ENCODE data around the gene DYNC1I1.

DYNC1I1 gene

DNA sequence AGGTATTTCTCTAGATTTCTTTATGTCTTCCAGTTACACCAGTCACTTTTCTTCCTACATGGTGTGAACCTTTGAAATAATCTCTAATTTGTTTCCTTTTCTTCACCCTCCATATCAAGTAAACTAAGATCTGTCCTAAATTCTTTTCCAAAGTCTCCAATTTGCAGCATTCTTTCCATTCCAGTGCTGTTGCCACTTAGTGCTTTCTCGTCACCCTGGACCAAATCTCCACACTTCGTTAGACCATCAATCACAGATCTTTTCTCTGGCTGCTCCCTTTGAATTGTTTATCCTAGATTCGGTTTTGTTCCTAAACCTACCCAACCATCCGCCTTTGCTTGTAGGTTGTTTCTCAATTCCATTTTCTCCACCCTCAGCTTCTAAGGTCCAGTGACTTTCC is 74.7 kb downstream of the DYNC1I1 start:
- TF ChIP-seq POLR2AphosphoS5 (IDR thresholded peaks at IDR 0.05; ENCODE audit: low read depth, low read length) (no peak), FOXP2 (optimal IDR thresholded peaks at IDR 0.05; ENCODE audit: borderline replicate concordance, extremely low read depth, extremely low read length, insufficient read depth) (no peak), TAF1 (IDR thresholded peaks at IDR 0.05; ENCODE audit: borderline replicate concordance, insufficient read depth, low read length) (no peak), REST (IDR thresholded peaks at IDR 0.05; ENCODE audit: insufficient read depth in 1 of 2, low read depth in 2 of 2, low read length in 2 of 2) (no peak), SIN3A (IDR thresholded peaks at IDR 0.05; ENCODE audit: borderline replicate concordance, insufficient read depth, low read length) (no peak)

GRCh38 chr7:95859429-95859828 is 87.1 kb downstream of the DYNC1I1 start:
- no peak for TF ChIP-seq POLR2AphosphoS5 (IDR thresholded peaks at IDR 0.05; ENCODE audit: low read depth, low read length)
- no peak for TF ChIP-seq SIN3A (IDR thresholded peaks at IDR 0.05; ENCODE audit: borderline replicate concordance, insufficient read depth, low read length)
- TF ChIP-seq REST (IDR thresholded peaks at IDR 0.05; ENCODE audit: insufficient read depth in 1 of 2, low read depth in 2 of 2, low read length in 2 of 2) = no peak

GRCh38 chr7:95861041-95861440 is 88.7 kb downstream of the DYNC1I1 start:
- TF ChIP-seq TAF1 (IDR thresholded peaks at IDR 0.05; ENCODE audit: borderline replicate concordance, insufficient read depth, low read length) = no peak
- no peak for TF ChIP-seq REST (IDR thresholded peaks at IDR 0.05; ENCODE audit: insufficient read depth in 1 of 2, low read depth in 2 of 2, low read length in 2 of 2)
- TF ChIP-seq POLR2AphosphoS5 (IDR thresholded peaks at IDR 0.05; ENCODE audit: low read depth, low read length) = no peak
- no peak for TF ChIP-seq SIN3A (IDR thresholded peaks at IDR 0.05; ENCODE audit: borderline replicate concordance, insufficient read depth, low read length)
- TF ChIP-seq FOXP2 (optimal IDR thresholded peaks at IDR 0.05; ENCODE audit: borderline replicate concordance, extremely low read depth, extremely low read length, insufficient read depth) = no peak

DNA sequence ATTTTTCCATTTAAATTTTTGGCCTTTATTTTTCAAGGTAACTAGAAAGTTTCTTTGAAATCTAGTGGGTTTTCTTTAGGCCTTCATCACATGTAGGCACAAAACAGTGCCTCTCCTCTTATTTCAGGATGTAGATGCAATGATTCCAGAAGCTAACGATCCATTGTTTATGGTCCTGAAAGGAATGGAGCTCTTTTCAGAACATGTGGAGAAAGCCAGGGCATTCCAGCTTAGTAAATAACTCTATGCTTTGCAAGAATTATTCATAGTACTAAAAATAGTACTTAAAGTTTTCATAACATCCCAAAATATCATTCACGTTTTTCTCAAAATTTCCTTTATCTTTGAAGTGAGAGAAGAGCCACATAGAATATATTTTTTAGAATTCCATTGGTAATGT is 91.3 kb downstream of the DYNC1I1 start:
- TF ChIP-seq REST (IDR thresholded peaks at IDR 0.05; ENCODE audit: insufficient read depth in 1 of 2, low read depth in 2 of 2, low read length in 2 of 2) = no peak
- TF ChIP-seq SIN3A (IDR thresholded peaks at IDR 0.05; ENCODE audit: borderline replicate concordance, insufficient read depth, low read length) = no peak
- TF ChIP-seq POLR2AphosphoS5 (IDR thresholded peaks at IDR 0.05; ENCODE audit: low read depth, low read length) = no peak
- TF ChIP-seq TAF1 (IDR thresholded peaks at IDR 0.05; ENCODE audit: borderline replicate concordance, insufficient read depth, low read length) = no peak
- TF ChIP-seq FOXP2 (optimal IDR thresholded peaks at IDR 0.05; ENCODE audit: borderline replicate concordance, extremely low read depth, extremely low read length, insufficient read depth) = no peak

GRCh38 chr7:95865716-95866371 is 93.5 kb downstream of the DYNC1I1 start:
- TF ChIP-seq REST (IDR thresholded peaks at IDR 0.05; ENCODE audit: insufficient read depth in 1 of 2, low read depth in 2 of 2, low read length in 2 of 2) = no peak
- no peak for TF ChIP-seq FOXP2 (optimal IDR thresholded peaks at IDR 0.05; ENCODE audit: borderline replicate concordance, extremely low read depth, extremely low read length, insufficient read depth)
- no peak for TF ChIP-seq SIN3A (IDR thresholded peaks at IDR 0.05; ENCODE audit: borderline replicate concordance, insufficient read depth, low read length)
- no peak for TF ChIP-seq TAF1 (IDR thresholded peaks at IDR 0.05; ENCODE audit: borderline replicate concordance, insufficient read depth, low read length)
- no peak for TF ChIP-seq POLR2AphosphoS5 (IDR thresholded peaks at IDR 0.05; ENCODE audit: low read depth, low read length)
